ENCODE data around the gene DLX1. TPM values are rescaled to one million over a fixed set of nuclear protein-coding genes. Genes with fewer than 3 reads are reported as not detected.
A peak's percentile ranks its signal among the peaks of the same experiment; 100 is the strongest.

DLX1 gene
- total and polyA plus RNA-seq, 9 of the 15 experiments (the other 6 are each of a cell fraction or from before 2014, with no cell fraction given) = 1.9 to 26.2 (median 9.6) TPM

DNA sequence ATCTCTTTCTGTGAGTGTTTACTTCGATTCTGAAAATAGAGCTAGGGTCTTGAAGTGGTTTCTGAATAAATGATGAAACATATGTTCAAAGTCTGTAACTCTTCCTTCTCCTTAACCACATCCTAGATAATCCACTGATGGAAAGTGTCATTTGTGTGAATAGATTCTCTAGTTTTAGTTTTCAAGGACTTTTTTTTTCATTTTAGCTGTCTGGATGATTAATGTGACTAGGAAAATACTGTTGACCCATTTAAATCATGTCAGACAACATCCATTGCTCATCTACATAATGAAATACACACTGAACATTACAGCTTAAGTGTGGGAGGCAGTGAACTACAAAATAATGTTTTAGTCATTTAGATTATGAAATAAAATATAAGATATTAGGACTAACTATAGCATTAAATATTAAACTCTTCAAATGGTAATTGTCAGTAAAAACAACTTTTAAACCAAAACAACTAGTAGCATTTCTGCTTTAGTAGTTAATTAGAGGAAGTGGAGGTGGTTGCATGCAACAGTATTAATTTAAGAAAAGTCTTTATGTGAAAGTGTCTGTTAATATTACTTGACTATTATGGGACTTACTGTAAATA lies 39.1 kb upstream of the DLX1 start (continued):
- TF ChIP-seq HDAC6 (IDR thresholded peaks at IDR 0.05; ENCODE audit: low read depth, low read length) = no peak
- TF ChIP-seq MYBL2 (IDR thresholded peaks at IDR 0.05; ENCODE audit: low read depth) = no peak
- no peak for TF ChIP-seq MYBL2 (CRISPR knock-in tag; IDR thresholded peaks at IDR 0.05; ENCODE audit: borderline replicate concordance)
- peak; percentile 96 for TF ChIP-seq ETV1 (tag; conservative IDR thresholded peaks at IDR 0.05; ENCODE audit: low read depth)
- peak; percentile 100 for TF ChIP-seq MEIS2 (IDR thresholded peaks at IDR 0.05; ENCODE audit: partially characterized antibody)

DNA sequence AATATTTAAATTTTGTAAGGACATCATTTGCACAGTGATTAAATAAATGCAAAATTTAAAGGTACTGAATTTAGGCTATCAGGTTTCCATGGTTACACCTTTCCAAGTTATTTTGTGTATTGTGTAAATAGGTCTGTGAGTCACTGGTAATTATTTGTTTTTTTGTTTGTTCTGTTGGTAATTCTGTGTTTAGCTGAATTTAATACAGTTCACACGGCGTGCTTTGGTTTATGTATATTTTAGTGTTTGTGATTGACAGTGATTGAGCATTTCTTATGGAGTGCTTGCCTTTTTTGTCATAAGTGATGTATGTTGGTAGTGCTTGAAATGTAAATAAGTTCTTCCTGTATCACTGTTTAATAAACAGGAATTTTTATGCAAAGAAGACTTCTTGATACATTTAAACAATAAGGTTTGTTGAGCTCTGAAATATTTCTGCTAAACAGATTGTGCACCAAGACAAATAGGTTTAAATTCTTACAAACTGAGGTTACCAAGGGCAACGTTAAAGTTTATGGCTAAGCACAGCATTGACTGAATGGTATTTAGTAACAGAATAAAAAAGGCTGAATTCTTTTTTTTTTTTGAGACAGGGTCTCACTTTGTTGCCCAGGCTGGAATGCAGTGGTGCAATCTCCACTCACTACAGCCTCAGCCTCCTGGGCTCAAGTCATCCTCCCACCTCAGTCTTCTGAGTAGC lies 38.3 kb upstream of the DLX1 start:
- Histone ChIP-seq H3K9me3 (replicated peaks; ENCODE audit: control insufficient read depth, insufficient read depth, low read depth, low read length) (no peaks in the 10 kb centered on the region), H3K36me3 (ENCODE audit: control insufficient read depth, insufficient read depth, low read length) (no peaks in the 10 kb centered on the region), H2AFZ (ENCODE audit: low read depth, low read length) (no peak overlapping the region; the same call in 1 of the 2 replicates), H3K79me2 (ENCODE audit: control insufficient read depth, insufficient read depth, low read length) (peaks cover 11% of the 10 kb centered on the region; the same call in 2 of the 3 replicates), H3K4me3 (no peak overlapping the region), H3K4me1 (replicated peaks in 1 of 2; ENCODE audit: control insufficient read depth in 2 of 2, insufficient read depth in 2 of 2, low read length in 2 of 2) (peaks cover 3 to 34% of the 10 kb centered on the region in 2 experiments; a peak in 4 of 5 replicates), H3K27me3 (ENCODE audit: control insufficient read depth in 2 of 2, insufficient read depth in 2 of 2, low read length in 2 of 2) (no peaks in the 10 kb centered on the region), H4K20me1 (replicated peaks; ENCODE audit: control insufficient read depth, insufficient read depth, low read length) (no peaks in the 10 kb centered on the region), H3K27ac (ENCODE audit: extremely low read depth, low read depth, low read length) (no peak overlapping the region; the same call in 2 of the 3 replicates), H3K9me1 (ENCODE audit: control insufficient read depth, insufficient read depth, low read length) (no peaks in the 10 kb centered on the region), H3K4me2 (ENCODE audit: insufficient read depth, low read length) (no peak overlapping the region), H3K9ac (ENCODE audit: insufficient read depth in 1 of 2, low read depth in 2 of 2, low read length in 2 of 2) (no peak overlapping the region)
- CTCF ChIA-PET (ENCODE audit: low intra/inter-chr PET ratio) = no interaction called here
- FAIRE-seq (no peak), DNase-seq (ENCODE audit: extremely low read depth in 1 of 4, low spot score in 3 of 4) (no peak), ATAC-seq (peak; percentile 18)
- in situ Hi-C loops (cut with MboI) (no loop called here), intact Hi-C loops (cut with micrococcal nuclease) (loop anchor here (1.0 to 5.0 kb wide), 3 partner anchors 38 to 125 kb away; partner anchors contain the start of genes DLX1, HAT1 and METAP1D)
- no TSS peak for BruUV-seq (replicated peaks)
- POLR2A ChIA-PET = interaction anchor here (1.2 to 2.1 kb wide), 4 partner anchors 9 to 15 kb away, joined by 3 to 10 read pairs (median 6); no protein-coding TSS in a partner anchor
- 54% methylated on average over 3 of the region's 3 CpGs for WGBS (ENCODE audit: insufficient coverage, low coverage, missing lambda C conversion rate)
- peak in 1 of 2 experiments; percentile 53; a peak in 1 of 4 replicates for TF ChIP-seq KDM1A (IDR thresholded peaks at IDR 0.05)
- 0 out of 2 replicates have a peak, but pooled peaks have one; percentile 6 for TF ChIP-seq SMAD4 (CRISPR knock-in tag; conservative IDR thresholded peaks at IDR 0.05)
- TF ChIP-seq, protein P1, sequence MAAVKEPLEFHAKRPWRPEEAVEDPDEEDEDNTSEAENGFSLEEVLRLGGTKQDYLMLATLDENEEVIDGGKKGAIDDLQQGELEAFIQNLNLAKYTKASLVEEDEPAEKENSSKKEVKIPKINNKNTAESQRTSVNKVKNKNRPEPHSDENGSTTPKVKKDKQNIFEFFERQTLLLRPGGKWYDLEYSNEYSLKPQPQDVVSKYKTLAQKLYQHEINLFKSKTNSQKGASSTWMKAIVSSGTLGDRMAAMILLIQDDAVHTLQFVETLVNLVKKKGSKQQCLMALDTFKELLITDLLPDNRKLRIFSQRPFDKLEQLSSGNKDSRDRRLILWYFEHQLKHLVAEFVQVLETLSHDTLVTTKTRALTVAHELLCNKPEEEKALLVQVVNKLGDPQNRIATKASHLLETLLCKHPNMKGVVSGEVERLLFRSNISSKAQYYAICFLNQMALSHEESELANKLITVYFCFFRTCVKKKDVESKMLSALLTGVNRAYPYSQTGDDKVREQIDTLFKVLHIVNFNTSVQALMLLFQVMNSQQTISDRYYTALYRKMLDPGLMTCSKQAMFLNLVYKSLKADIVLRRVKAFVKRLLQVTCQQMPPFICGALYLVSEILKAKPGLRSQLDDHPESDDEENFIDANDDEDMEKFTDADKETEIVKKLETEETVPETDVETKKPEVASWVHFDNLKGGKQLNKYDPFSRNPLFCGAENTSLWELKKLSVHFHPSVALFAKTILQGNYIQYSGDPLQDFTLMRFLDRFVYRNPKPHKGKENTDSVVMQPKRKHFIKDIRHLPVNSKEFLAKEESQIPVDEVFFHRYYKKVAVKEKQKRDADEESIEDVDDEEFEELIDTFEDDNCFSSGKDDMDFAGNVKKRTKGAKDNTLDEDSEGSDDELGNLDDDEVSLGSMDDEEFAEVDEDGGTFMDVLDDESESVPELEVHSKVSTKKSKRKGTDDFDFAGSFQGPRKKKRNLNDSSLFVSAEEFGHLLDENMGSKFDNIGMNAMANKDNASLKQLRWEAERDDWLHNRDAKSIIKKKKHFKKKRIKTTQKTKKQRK (IDR thresholded peaks at IDR 0.05; ENCODE audit: borderline replicate concordance, low read depth, low read length) = no peak
- TF ChIP-seq, protein P2, sequence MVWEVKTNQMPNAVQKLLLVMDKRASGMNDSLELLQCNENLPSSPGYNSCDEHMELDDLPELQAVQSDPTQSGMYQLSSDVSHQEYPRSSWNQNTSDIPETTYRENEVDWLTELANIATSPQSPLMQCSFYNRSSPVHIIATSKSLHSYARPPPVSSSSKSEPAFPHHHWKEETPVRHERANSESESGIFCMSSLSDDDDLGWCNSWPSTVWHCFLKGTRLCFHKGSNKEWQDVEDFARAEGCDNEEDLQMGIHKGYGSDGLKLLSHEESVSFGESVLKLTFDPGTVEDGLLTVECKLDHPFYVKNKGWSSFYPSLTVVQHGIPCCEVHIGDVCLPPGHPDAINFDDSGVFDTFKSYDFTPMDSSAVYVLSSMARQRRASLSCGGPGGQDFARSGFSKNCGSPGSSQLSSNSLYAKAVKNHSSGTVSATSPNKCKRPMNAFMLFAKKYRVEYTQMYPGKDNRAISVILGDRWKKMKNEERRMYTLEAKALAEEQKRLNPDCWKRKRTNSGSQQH (CRISPR knock-in tag; IDR thresholded peaks at IDR 0.05) = peak; percentile 11; the same call in 1 of the 2 replicates
- no peak for TF ChIP-seq MCM5 (IDR thresholded peaks at IDR 0.05; ENCODE audit: low read depth)
- TF ChIP-seq MEIS2 (IDR thresholded peaks at IDR 0.05; ENCODE audit: partially characterized antibody) = peak; percentile 64
- TF ChIP-seq RFX1 (IDR thresholded peaks at IDR 0.05) = peak; percentile 90
- TF ChIP-seq, protein P3, sequence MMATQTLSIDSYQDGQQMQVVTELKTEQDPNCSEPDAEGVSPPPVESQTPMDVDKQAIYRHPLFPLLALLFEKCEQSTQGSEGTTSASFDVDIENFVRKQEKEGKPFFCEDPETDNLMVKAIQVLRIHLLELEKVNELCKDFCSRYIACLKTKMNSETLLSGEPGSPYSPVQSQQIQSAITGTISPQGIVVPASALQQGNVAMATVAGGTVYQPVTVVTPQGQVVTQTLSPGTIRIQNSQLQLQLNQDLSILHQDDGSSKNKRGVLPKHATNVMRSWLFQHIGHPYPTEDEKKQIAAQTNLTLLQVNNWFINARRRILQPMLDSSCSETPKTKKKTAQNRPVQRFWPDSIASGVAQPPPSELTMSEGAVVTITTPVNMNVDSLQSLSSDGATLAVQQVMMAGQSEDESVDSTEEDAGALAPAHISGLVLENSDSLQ (IDR thresholded peaks at IDR 0.05) = peak; percentile 81
- TF ChIP-seq DMBX1 (CRISPR knock-in tag; IDR thresholded peaks at IDR 0.05; ENCODE audit: borderline replicate concordance) = peak; percentile 44; the same call in 1 of the 2 replicates

Measured in K562 (cell line).